ACHN (cell line): Measurements from ENCODE around the gene PCDHA1.
"Not testable (repeated sequence)": the region's sequence is repeated elsewhere in the genome, so short reads cannot be mapped to it uniquely, and the experiment has no call there.

ENCODE experiments used
- DNase-seq: peaks from one replicate; pipeline ENCODE4 v3.0.0-alpha.2; 2015
- in situ Hi-C: cut with HindIII; loops from 2 replicates; pipeline ENCODE4 v1.10.0; 2017; ENCODE audit warnings: low sequenced_read_pairs, low pct_ligation_motif_present, low pct_unique_long_range_greater_than_20kb

PCDHA1 gene

DNA sequence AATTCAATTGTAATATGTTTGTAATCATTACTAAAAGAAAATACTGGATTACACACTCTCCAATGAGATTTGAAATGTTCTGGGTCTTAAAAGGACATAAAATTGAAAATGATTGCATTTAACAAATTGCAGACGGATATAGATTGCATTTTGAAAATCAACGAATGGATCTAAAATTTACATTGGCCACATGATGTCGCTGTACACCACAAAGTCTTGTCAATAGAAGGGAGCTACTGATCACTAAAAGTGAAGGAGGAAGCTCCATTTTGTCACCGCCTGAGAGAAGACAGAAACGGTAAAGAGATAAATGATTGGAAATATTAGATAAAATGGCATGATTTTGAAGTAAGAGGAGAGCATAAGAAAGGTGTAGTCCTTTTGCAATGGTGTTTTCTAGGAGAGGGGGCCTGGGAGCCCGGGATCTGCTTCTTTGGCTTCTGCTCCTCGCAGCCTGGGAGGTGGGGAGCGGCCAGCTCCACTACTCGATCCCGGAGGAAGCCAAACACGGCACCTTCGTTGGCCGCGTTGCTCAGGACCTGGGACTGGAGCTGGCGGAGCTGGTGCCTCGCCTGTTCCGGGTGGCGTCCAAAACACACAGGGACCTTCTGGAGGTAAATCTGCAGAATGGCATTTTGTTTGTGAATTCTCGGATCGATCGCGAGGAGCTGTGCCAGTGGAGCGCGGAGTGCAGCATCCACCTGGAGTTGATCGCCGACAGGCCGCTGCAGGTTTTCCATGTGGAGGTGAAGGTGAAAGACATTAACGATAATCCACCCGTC is at the start of gene PCDHA1:
Gene PCDHA1, plus strand, starts transcription at position 236 of the 782 bp plus-strand sequence.
- DNase-seq: no peak
- in situ Hi-C loops: no loop called here

DNA sequence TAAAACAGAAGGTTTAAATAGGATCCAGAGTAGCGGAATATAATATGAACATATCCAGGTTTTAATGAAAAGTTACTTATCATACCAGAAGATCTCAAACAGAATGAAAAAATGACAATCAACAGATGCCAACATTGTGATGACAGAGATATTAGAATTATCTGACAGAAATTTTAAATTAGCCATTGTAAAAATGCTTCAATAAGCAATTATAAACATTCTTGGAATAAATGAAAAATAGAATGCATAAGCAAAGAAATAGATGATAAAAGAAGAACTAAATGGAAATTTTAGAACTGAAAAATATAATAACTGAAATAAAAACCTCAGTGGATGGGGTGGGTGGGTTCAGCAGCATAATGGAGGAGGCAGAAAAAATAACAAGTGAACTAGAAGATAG is 48.5 kb upstream of the PCDHA1 start:
- no peak for DNase-seq
- in situ Hi-C loops: no loop called here

DNA sequence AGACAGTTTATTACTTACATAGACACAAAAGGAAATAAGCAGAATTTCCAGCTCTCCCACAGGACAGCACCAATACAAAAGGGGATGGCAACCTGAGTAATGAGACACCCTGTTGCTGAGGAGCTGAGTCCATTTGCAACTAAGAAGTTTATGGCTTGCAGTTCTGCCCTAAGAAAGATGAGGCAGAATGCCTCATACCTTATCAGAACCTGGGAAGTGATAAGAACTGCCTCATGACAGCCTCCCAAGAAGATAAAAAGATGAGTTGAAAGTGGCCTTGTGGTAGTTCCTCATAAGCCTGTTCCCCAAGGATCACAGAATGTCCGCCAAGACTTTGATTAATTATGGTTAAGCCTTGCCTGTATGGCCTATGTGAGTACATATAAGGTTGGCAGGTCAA is 44.0 kb upstream of the PCDHA1 start:
- no peak for DNase-seq
- in situ Hi-C loops: no loop called here

DNA sequence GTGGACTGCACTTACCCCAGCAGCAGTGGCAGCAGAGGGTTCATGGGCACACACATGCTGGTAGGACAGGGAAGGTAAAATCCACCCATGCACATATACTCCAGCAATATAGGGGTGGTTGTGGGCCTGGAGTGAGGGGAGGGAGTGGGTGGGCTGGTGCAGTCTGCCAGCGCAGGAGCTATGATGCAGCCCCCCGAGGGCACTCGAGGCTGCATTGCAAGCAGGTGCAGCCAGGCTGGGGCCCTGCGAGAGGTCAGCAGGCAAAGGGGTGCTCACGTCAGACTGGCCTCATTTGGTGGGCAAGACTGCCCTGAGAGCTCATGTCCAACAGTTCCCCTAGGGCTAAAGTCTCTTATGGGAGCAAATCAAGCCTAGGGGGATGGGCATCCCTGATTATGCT is 32.4 kb upstream of the PCDHA1 start:
- DNase-seq: no peak
- in situ Hi-C loops: no loop called here

DNA sequence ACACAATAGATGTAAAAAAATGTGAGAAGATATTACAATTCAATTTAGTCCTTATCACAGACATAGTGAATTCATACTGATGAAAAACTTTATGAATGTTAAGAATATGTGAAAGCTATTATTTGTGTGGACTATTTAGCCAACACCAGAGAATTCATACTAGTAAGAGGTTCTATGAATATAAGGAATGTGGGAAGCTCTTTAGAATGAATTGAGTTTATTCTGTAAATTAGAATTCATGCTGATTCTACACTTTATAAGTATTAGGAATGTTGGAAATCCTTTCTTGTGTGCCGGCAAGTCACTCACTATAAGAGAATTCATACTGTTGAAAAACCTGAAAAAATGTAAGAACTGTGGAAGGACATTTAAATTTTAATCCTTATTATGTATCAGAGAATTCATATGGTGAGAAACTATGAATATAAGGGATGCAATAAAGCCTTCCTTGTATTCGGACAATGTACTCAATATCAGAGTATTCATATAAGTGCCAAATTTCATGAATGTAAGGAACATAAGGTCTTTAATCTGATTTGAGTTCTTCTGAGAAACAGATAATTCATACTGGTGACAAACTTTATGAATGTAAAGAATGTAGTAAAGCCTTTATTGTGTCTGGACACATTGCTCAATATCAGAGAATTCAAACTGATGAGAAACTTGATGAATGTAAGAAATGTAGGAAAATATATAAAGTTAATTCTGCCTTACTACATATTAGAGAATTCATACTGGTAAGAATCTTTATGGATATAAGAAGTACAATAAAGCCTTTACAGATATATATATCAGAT is 21.6 kb upstream of the PCDHA1 start:
- no peak for DNase-seq
- in situ Hi-C loops: no loop called here

DNA sequence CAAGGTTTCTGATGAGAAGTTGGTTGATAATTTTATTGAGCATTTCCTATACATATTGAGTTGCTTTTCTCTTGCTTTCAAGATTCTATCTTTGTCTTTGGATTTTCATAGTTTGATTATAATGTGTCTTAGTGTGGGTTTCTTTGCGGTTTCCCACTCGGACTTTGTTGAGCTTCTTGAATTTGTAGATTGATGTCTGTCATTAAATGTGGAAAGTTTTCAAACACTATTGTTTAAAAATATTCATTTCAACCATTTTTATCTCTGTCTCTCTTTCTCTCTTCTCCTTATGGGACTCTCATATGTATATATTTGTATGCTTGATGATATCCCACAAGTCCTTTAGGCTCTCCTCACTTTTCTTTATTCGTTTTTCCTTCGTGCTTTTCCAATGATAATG is 18.5 kb upstream of the PCDHA1 start:
- DNase-seq: no peak
- in situ Hi-C loops: no loop called here

DNA sequence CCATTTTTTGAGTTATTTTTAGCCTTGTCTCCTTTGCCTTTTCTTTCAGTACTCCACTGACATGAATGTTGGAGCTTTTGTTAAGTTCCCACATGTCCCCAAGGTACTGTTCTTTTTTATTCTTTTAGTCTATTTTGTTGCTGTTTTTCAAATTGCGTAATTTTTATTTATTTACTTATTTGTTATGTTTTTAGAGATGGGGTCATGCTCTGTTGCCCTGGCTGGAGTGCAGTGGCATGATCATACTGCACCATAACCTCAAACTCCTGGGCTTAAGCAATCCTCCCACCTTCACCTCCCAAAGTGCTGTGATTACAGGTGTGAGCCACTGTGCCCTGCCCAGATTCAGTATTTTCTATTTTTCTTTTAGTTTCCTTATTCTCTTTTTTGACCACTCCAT is 5.4 kb upstream of the PCDHA1 start:
- DNase-seq: no peak
- in situ Hi-C loops: no loop called here

DNA sequence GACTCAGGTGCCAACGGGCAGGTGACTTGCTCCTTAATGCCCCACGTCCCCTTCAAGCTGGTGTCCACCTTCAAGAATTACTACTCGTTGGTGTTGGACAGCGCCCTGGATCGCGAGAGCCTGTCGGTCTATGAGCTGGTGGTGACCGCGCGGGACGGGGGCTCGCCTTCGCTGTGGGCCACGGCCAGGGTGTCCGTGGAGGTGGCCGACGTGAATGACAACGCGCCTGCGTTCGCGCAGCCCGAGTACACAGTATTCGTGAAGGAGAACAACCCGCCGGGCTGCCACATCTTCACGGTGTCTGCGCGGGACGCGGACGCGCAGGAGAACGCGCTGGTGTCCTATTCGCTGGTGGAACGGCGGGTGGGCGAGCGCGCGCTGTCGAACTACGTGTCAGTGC is 1.5 kb downstream of the PCDHA1 start:
- in situ Hi-C loops, DNase-seq: not testable (repeated sequence)

DNA sequence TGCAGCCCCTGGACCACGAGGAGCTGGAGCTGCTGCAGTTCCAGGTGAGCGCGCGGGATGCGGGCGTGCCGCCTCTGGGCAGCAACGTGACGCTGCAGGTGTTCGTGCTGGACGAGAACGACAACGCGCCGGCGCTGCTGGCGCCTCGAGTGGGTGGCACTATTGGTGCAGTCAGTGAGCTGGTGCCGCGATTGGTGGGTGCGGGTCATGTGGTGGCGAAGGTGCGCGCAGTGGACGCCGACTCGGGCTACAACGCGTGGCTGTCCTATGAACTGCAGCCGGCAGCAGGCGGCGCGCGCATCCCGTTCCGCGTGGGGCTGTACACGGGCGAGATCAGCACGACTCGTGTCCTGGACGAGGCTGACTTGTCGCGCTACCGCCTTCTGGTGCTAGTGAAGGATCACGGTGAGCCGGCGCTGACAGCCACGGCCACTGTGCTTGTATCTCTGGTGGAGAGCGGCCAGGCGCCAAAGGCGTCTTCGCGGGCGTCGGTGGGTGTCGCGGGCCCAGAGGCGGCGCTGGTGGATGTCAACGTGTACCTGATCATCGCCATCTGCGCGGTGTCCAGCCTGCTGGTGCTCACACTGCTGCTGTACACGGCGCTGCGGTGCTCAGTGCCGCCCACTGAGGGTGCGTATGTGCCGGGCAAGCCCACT is 2.0 kb downstream of the PCDHA1 start:
- in situ Hi-C loops, DNase-seq: not testable (repeated sequence)

DNA sequence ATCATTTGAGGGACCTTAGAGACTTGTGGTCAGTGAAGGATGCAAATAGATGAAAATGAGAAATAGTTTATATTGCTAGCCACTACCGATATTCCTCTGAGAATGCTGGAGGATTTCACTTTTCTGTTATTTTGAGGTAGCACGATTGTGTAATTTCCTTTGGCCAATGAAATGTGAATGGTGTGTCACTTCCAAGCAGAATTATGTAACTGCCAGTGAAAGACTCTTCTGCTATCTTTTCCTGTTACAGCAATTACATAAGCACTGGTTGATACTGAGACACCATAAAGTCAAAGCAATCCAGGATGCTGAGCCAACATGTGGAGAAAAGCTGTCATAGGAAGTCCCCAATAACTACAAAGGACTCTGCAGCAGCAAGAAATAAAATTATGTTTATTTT is 5.1 kb downstream of the PCDHA1 start:
- no peak for DNase-seq

DNA sequence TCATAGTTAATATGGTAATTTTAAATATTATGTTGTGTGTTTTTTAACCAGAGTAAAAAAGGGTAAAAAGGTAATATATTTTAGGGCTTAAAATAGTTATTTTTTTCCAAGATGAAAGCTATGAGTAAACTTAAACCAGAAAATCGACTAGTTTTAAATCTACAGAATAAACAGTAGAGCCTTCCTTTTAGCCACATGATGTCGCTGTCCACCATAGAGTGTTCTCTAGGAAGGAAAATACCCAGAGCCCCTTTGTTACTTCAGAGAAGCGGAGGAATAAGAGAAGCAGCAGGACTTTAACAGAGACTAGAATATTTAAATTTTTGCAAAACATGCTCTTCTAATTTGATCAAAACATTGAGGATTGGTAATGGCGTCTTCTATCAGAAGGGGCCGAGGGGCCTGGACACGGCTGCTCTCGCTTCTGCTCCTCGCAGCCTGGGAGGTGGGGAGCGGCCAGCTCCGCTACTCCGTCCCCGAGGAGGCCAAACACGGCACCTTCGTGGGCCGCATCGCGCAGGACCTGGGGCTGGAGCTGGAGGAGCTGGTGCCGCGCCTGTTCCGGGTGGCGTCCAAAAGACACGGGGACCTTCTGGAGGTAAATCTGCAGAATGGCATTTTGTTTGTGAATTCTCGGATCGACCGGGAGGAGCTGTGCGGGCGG is 8.8 kb downstream of the PCDHA1 start, which contains the start of gene PCDHA2:
Gene PCDHA2, plus strand, starts transcription at position 258 of the 664 bp plus-strand sequence.
- DNase-seq: no peak
- in situ Hi-C loops: no loop called here

More for the DNA sequence above, 5.1 kb downstream of the PCDHA1 start:
- in situ Hi-C loops: no loop called here

DNA sequence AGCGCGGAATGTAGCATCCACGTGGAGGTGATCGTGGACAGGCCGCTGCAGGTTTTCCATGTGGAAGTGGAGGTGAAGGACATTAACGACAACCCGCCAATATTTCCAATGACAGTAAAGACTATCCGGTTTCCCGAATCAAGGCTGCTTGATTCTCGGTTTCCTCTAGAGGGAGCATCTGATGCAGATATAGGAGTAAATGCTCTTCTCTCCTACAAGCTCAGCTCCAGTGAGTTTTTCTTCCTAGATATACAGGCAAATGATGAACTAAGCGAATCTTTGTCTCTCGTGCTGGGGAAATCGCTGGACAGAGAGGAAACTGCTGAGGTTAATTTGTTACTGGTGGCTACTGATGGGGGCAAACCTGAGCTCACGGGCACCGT is 9.3 kb downstream of the PCDHA1 start:
- in situ Hi-C loops: no loop called here
- no peak for DNase-seq

DNA sequence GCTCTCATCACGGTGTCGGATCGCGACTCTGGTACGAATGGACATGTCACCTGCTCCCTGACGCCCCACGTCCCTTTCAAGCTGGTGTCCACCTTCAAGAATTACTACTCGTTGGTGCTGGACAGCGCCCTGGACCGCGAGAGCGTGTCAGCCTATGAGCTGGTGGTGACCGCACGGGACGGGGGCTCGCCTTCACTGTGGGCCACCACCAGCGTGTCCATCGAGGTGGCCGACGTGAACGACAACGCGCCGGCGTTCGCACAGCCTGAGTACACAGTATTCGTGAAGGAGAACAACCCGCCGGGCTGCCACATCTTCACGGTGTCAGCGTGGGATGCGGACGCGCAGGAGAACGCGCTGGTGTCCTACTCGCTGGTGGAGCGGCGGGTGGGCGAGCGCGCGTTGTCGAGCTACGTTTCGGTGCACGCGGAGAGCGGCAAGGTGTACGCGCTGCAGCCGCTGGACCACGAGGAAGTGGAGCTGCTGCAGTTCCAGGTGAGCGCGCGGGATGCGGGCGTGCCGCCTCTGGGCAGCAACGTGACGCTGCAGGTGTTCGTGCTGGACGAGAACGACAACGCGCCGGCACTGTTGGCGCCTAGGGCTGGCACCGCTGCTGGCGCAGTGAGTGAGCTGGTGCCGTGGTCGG is 10.3 kb downstream of the PCDHA1 start:
- DNase-seq, in situ Hi-C loops: not testable (repeated sequence)

DNA sequence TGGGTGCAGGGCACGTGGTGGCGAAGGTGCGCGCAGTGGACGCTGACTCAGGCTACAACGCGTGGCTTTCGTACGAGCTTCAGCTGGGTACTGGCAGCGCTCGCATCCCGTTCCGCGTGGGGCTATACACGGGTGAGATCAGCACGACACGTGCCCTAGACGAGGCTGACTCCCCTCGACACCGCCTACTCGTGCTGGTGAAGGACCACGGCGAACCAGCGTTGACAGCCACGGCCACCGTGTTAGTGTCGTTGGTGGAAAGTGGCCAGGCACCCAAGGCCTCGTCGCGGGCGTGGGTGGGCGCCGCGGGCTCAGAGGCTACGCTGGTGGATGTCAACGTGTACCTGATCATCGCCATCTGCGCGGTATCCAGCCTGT is 10.8 kb downstream of the PCDHA1 start:
- in situ Hi-C loops: no loop called here
- no peak for DNase-seq

DNA sequence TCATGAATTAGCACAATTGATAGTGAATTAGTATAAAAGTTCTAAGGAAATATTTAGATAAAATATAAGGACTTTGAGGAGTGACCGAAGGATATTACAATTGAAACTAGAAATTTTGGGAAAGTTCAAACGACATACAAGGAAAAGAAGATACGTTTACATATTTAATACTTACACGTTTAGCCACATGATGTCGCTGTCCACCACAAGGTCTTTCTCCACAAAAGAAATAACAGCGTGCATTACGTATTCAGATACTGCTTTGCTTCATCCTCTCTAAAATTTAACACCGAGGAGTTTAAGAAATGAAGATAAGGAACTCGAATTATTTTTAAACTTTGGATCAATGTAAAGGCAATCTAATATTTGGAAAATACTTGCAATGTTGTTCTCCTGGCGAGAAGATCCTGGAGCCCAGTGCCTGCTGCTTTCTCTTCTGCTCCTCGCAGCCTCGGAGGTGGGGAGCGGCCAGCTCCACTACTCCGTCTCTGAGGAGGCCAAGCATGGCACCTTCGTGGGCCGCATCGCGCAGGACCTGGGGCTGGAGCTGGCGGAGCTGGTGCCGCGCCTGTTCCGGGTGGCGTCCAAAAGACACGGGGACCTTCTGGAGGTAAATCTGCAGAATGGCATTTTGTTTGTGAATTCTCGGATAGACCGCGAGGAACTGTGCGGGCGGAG is 15.0 kb downstream of the PCDHA1 start, which contains the start of gene PCDHA3:
Gene PCDHA3, plus strand, starts transcription at position 242 of the 678 bp plus-strand sequence.
- DNase-seq: no peak
- in situ Hi-C loops: no loop called here

DNA sequence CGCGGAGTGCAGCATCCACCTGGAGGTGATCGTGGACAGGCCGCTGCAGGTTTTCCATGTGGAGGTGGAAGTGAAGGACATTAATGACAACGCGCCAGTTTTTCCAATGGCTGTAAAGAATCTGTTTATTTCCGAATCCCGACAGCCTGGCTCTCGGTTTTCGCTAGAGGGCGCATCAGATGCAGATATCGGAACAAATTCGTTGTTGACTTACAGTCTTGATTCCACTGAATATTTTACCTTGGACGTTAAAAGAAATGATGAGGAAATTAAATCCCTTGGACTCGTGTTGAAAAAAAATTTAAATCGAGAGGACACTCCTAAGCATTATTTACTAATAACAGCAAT is 15.5 kb downstream of the PCDHA1 start:
- in situ Hi-C loops: no loop called here
- no peak for DNase-seq

DNA sequence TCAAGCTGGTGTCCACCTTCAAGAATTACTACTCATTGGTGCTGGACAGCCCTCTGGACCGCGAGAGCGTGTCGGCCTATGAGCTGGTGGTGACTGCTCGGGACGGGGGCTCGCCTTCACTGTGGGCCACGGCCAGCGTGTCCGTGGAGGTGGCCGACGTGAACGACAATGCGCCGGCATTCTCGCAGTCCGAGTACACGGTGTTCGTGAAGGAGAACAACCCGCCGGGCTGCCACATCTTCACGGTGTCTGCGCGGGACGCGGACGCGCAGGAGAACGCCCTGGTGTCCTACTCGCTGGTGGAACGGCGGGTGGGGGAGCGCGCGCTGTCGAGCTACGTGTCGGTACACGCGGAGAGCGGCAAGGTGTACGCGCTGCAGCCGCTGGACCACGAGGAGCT is 16.4 kb downstream of the PCDHA1 start:
- DNase-seq, in situ Hi-C loops: not testable (repeated sequence)

DNA sequence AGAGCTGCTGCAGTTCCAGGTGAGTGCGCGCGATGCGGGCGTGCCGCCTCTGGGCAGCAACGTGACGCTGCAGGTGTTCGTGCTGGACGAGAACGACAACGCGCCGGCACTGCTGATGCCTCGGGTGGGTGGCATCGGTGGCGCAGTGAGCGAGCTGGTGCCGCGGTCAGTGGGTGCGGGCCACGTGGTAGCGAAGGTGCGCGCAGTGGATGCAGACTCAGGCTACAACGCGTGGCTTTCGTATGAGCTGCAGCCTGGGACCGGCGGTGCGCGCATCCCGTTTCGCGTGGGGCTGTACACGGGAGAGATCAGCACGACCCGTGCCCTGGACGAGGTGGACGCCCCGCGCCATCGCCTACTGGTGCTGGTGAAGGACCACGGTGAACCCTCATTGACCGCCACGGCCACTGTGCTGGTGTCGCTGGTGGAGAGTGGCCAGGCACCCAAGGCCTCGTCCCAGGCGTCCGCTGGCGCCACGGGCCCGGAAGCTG is 16.9 kb downstream of the PCDHA1 start:
- no peak for DNase-seq
- in situ Hi-C loops: no loop called here
